Right ventricle myocardium superior (tissue), 1 donor: ENCODE measurements around the gene NDUFS8. TPM values are rescaled to one million over a fixed set of nuclear protein-coding genes. Genes with fewer than 3 reads are reported as not detected.

Experiments
- ATAC-seq: fragments of 200-7000 bp; cut with Tn5 transposase; one replicate; pipeline ENCODE4 v1.9.1; 2020; ENCODE audit warnings: mild to moderate bottlenecking; ENCODE audit not compliant: poor library complexity
- DNase-seq: peaks from one replicate; pipeline ENCODE4 v3.0.0-alpha.2; 2020
- intact Hi-C: fragments of 100-400 bp; cut with DNase I; formaldehyde crosslinking; loops from one replicate; pipeline ENCODE4 v1.11.2; 2022
- total RNA-seq: library from RNA; stranded (reverse); fragmentation: NEBNext Ultra II Directional; extraction: Animal tissue kit (Norgen Biotek cat#: 25700); gene quantifications from one replicate; pipeline ENCODE4 v1.2.1, GENCODE V29; 2021
- donor health status: DM: no; HTN: yes; CAD: no; lungs with severe emphysema.

The NDUFS8 gene
- total RNA-seq, 1 donor from 2014 or later = 474 TPM

DNA sequence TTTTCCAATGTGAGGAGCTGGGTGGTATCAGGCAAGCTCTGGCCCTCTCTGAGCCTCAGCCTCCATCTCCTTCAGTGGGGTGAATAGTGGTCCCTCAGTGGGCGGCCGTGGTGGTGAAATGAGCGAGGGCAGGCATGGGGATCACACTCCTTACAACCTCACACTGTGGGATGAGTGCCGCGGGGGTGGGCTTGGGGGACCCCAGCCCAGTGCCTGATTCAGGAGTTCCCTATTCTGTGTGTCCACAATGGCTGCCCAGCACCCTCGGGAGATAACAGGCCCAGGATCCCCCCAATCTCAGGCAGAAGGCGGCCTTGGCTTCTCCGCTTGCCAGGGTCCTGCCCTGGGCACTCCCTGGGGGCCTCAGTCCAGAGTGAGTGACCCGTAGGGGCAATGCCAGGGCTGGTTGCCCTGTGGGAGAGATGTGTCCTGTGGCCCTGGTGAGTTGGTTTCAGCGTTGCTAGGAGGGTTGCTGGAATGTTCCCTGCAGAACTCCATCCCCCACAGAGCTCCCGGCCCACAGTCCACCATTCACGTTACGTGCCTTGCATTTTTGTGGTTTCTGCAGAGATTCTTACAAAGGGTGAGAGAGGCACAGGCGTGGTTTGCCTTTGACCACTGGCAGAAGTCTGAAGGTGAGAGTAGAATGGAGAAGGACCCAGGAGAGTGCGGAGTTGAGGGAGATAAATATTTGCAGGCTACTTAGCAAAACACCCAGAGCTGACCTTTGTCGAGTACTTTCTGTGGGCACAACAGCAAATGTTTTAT, 17.5 kb upstream of the NDUFS8 start:
- no peak for ATAC-seq
- no peak for DNase-seq
- intact Hi-C loops = no loop called here

GRCh38 chr11:68013611-68014156, 16.8 kb upstream of the NDUFS8 start:
- intact Hi-C loops = no loop called here
- ATAC-seq (no peak), DNase-seq (no peak)

DNA sequence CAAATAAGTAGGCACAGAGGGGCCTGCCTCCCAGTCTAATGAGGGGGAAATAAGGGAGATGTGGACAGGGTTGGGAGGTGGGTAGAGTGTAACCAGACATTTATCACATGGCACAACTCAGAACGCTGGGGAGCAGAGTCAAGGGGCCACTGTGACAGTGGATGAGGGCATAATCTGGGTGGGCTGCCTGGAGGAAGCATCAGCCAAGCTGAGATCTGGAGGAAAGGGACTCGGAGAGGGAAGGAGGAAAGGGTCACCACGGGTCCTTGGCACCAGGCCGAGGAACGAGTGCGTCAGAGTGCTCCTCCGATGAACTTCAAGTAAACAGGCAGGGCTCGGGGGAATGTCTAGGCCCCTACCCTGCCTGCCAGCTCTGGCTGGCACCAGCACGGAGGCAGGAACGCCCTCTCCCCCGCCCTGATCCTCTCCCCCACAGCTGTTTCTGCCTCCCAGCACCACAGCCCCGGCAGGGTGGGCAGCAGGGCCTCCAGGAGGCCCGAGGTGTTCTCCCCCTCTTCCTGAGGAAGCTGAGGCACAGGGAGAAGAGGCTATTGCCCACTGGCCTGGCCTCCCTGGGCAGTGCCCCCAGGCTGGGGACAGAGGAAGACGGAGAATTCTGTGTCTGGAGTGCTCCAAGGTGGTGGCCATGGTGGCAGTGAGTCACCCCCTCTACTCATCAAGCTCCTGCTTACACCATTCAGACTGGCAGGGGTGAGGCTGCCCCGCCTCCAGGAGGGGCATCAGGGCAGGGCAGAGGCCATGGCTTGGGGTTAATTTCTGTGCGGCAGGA, 16.1 kb upstream of the NDUFS8 start:
- no peak for ATAC-seq
- no peak for DNase-seq
- intact Hi-C loops = no loop called here

DNA sequence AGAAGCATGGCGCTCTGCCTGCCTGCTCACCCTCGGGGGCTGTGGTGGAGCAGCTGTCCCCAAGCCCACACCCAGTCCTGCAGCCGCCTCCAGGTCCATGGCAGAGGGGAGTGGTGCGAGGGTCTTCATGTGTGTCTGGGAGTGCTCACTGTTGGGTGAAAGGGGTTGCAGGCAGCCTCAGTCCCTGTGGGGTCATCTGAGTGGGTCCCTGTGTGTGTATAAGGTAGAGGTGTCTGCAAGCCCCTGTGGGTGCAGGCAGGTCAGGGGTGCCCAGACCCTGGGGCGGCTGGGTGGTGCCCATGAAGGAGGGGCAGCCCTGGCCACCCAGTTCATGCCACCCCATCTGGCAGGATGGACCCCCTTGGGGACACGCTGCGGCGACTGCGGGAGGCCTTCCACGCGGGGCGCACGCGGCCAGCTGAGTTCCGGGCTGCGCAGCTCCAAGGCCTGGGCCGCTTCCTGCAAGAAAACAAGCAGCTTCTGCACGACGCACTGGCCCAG, 15.5 kb upstream of the NDUFS8 start:
- no peak for ATAC-seq
- intact Hi-C loops = no loop called here
- no peak for DNase-seq

- intact Hi-C loops = no loop called here
- DNase-seq = no peak
- ATAC-seq = no peak
Observed at GRCh38 chr11:68015467-68015866, 15.0 kb upstream of the NDUFS8 start.

DNA sequence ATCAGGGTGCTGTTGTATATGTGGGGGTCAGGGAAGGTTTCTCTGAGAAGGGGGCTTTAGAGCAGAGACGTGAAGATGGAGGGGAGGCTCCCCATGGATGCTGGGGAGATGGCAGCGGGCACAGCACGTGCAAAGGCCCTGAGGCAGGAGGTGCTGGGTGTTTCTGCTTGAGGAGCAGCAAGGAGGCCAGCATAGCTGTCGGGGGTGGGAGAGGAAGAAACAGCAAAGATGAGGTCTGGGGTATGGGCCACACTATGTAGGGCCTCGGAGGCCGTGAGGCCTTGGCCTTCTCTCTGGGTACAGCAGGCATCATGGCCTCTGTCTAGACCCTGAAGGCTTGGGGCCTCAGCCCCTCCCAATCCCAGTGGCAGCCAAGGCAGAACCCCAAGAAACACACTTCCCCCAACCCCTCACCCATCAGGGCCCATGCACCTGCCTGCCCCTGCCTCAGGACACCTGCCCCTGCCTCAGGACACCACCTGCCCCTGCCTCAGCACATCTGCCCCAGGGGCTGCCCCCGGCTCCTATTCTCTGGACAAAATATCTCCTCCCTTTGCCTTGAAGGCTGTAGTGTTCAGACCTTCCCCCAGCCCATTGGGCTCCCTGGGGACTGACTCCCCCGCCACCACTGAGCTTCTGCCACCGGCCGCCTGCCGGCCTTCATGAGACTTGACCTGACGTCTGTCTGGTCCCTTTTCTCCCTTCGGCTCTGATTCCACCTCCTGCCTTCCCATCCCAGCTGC, 14.1 kb upstream of the NDUFS8 start:
- intact Hi-C loops = no loop called here
- no peak for ATAC-seq
- DNase-seq = no peak

- intact Hi-C loops = no loop called here
- ATAC-seq (no peak), DNase-seq (no peak)
Observed at GRCh38 chr11:68016904-68017817, 13.3 kb upstream of the NDUFS8 start.

DNA sequence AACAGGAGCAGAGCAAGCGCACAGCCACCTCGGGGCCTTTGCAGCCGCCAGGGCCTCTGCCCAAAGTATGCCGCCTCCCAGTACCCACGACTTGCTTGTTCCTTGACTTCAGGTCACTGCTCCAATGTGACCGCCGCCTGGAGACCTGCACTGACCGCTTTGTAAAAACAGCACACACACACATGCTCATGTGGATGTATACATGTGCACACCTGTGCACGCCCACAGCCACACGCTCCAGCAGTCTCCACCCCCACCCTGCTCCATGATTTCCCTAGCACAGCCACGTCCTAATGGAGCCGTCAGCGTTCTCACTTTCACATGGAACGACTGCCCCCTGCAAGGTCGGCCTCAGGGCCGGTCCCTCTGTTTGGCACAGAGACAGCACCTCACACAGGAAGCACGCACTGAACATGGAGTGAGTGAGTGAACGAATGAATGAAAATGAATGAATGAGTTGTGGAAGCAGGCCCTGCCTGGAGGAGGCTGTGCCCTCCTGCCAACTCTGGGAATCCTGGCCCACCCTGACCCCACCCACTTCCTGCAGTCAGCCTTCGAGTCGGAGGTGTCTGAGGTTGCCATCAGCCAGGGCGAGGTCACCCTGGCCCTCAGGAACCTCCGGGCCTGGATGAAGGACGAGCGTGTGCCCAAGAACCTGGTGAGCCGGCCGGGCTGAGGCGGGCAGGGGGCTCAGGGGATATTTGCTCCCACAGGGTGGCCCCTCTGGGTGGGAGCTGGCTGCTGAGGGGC, 12.3 kb upstream of the NDUFS8 start:
- ATAC-seq (no peak), DNase-seq (no peak)
- intact Hi-C loops = no loop called here

DNA sequence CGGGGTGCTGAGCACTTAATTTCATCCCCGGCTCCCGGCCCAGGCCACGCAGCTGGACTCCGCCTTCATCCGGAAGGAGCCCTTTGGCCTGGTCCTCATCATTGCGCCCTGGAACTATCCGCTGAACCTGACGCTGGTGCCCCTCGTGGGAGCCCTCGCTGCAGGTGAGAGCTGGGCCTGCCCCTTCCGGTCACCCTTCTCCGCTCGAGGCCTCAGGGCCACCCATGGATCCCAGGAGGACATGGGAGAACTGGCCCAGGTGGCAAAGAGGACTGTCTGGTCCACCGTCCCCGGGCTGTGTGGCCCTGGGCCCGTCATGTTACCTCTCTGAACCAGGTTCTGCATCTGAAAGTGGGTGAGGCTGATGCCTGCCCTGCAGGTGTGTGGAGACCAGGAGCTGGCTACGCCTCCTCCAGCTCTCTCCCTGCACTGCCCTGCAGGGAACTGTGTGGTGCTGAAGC, 11.7 kb upstream of the NDUFS8 start:
- intact Hi-C loops = no loop called here
- ATAC-seq (no peak), DNase-seq (no peak)

- intact Hi-C loops = no loop called here
- ATAC-seq (no peak), DNase-seq (no peak)
Observed at GRCh38 chr11:68019486-68019885, 11.0 kb upstream of the NDUFS8 start.

GRCh38 chr11:68020575-68020974, 9.9 kb upstream of the NDUFS8 start:
- intact Hi-C loops = no loop called here
- no peak for ATAC-seq
- no peak for DNase-seq

DNA sequence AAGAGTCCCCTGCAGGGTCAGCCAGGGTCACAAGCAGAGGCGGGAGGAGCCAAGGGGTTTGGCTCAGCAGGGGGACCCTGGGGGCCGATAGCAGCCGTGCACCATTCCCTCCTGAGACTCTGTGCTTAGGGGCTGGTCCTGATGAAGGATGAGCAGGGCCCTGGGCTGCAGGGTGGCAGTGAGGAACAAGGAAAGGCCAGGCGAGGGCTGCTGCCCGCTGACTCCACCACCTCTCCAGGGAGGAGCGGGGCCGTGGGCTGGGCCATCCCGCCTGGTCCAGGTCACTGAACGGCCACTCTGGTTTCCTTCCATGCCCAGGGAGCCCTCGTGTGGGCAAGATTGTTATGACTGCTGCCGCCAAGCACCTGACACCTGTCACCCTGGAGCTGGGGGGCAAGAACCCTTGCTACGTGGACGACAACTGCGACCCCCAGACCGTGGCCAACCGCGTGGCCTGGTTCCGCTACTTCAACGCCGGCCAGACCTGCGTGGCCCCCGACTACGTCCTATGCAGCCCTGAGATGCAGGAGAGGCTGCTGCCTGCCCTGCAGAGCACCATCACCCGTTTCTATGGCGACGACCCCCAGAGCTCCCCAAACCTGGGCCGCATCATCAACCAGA, 9.2 kb upstream of the NDUFS8 start:
- no peak for DNase-seq
- peak; percentile 46 for ATAC-seq
- intact Hi-C loops = no loop called here

DNA sequence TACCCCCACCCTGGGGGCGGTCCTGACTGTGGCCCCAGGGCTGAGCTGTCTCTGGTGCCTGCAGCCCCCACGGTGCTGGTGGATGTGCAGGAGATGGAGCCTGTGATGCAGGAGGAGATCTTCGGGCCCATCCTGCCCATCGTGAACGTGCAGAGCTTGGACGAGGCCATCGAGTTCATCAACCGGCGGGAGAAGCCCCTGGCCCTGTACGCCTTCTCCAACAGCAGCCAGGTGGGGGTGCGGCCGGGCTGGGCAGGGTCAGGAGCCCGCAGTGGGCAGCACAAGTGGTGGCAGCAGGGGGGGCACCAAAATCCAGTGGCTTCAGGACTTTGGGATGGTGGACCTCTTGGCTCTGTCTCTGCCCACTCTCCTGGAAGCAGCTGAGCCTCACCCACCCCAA, 8.0 kb upstream of the NDUFS8 start:
- ATAC-seq (no peak), DNase-seq (no peak)
- intact Hi-C loops = no loop called here

DNA sequence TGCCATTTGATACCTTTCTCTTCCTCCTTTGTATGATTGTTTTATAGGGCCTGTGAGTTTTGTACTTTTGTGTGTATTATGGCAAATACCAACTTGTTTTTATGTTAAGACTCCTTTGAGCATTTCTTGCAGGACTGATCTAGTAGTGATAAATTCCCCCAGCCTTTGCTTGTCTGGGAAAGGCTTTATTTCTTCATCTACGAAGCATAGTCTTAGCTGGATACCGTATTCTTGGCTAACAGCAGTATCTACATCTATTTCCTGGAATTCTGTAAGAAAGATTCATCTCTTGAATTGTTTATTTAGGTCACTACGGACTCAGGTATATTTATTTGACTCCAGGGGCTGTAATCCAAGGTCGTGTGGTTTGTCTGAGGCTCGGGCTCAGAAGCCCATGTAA, 6.0 kb upstream of the NDUFS8 start:
- ATAC-seq (no peak), DNase-seq (no peak)
- intact Hi-C loops = no loop called here

- intact Hi-C loops = no loop called here
- no peak for ATAC-seq
- DNase-seq = no peak
Observed at GRCh38 chr11:68025047-68025446, 5.4 kb upstream of the NDUFS8 start.

- no peak for DNase-seq
- ATAC-seq = no peak
- intact Hi-C loops = no loop called here
Observed at GRCh38 chr11:68026391-68027105, 3.9 kb upstream of the NDUFS8 start.
